ENCODE results near the gene EHD4.

EHD4 gene

GRCh38 chr15:41923401-41923997 lies 48.9 kb downstream of the EHD4 start:
- Histone ChIP-seq H3K36me3 (peaks cover 19% of the 10 kb centered on the region), H3K4me1 (ENCODE audit: control insufficient read depth in 1 of 2, insufficient read depth in 1 of 2, low read depth in 1 of 2, low read length in 1 of 2) (peaks cover 6 to 19% of the 10 kb centered on the region in 2 experiments), H3K27me3 (no peaks in the 10 kb centered on the region), H3K4me3 (ENCODE audit: low read depth in 1 of 2, low read length in 1 of 2) (no peak overlapping the region), H3K9me3 (no peaks in the 10 kb centered on the region), H3K27ac (no peak overlapping the region)
- TF ChIP-seq CTCF (IDR thresholded peaks at IDR 0.05) = no peak

GRCh38 chr15:41922353-41922752 lies 50.0 kb downstream of the EHD4 start:
- Histone ChIP-seq H3K4me3 (ENCODE audit: low read depth in 1 of 2, low read length in 1 of 2) (no peak overlapping the region), H3K36me3 (peaks cover 28% of the 10 kb centered on the region), H3K4me1 (ENCODE audit: control insufficient read depth in 1 of 2, insufficient read depth in 1 of 2, low read depth in 1 of 2, low read length in 1 of 2) (peaks cover under 1 to 11% of the 10 kb centered on the region in 2 experiments), H3K27ac (no peak overlapping the region), H3K27me3 (no peaks in the 10 kb centered on the region), H3K9me3 (no peaks in the 10 kb centered on the region)
- TF ChIP-seq CTCF (IDR thresholded peaks at IDR 0.05) = no peak

GRCh38 chr15:41921639-41922038 lies 50.7 kb downstream of the EHD4 start:
- H3K36me3 ChIP-seq = peaks cover 28% of the 10 kb centered on the region
- H3K27ac ChIP-seq = no peak overlapping the region
- H3K27me3 ChIP-seq = no peaks in the 10 kb centered on the region
- no peak for TF ChIP-seq CTCF (IDR thresholded peaks at IDR 0.05)
- no peaks in the 10 kb centered on the region for H3K9me3 ChIP-seq
- peaks cover 0 to 8% of the 10 kb centered on the region in 2 experiments for H3K4me1 ChIP-seq (ENCODE audit: control insufficient read depth in 1 of 2, insufficient read depth in 1 of 2, low read depth in 1 of 2, low read length in 1 of 2)
- H3K4me3 ChIP-seq (ENCODE audit: low read depth in 1 of 2, low read length in 1 of 2) = no peak overlapping the region

- Histone ChIP-seq H3K27me3 (no peaks in the 10 kb centered on the region), H3K27ac (no peak overlapping the region), H3K4me1 (ENCODE audit: control insufficient read depth in 1 of 2, insufficient read depth in 1 of 2, low read depth in 1 of 2, low read length in 1 of 2) (peaks cover 3 to 8% of the 10 kb centered on the region in 2 experiments), H3K4me3 (ENCODE audit: low read depth in 1 of 2, low read length in 1 of 2) (no peak overlapping the region), H3K36me3 (peaks cover 28% of the 10 kb centered on the region), H3K9me3 (no peaks in the 10 kb centered on the region)
- no peak for TF ChIP-seq CTCF (IDR thresholded peaks at IDR 0.05)
Measured at GRCh38 chr15:41921167-41921566, 51.2 kb downstream of the EHD4 start.

DNA sequence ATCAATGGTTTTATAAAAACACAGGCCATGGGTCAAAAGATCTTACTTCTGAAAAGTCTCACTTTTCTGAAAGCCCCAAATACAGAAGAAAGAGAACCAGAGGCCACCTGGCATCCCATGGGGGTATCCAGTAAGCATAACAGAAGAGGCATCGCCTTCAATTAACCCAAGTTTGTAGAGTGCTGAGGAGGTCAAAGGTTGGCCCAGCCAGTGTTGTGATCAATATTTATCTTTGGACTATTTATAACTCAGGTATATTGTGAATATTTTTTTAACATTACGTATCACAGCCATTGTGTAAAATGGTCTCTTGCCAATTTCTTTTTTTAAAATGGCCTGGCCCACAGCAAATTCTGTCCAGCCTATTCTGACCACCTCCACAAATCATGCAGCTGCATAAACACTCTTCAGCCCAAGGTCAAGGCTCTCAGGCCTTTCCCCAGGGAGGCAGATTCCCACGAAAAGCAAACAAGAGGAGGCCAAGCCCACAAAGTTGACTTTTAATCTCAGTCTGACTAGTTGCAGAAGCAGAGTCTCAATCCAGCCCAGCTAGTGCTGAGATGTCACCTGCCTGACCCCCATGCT lies 52.3 kb downstream of the EHD4 start:
- H3K4me3 ChIP-seq (ENCODE audit: low read depth in 1 of 2, low read length in 1 of 2) = no peak overlapping the region
- H3K9me3 ChIP-seq = no peaks in the 10 kb centered on the region
- H3K27me3 ChIP-seq = no peaks in the 10 kb centered on the region
- H3K36me3 ChIP-seq = peaks cover 28% of the 10 kb centered on the region
- TF ChIP-seq CTCF (IDR thresholded peaks at IDR 0.05) = no peak
- no peak overlapping the region for H3K27ac ChIP-seq
- peaks cover 11 to 18% of the 10 kb centered on the region in 2 experiments for H3K4me1 ChIP-seq (ENCODE audit: control insufficient read depth in 1 of 2, insufficient read depth in 1 of 2, low read depth in 1 of 2, low read length in 1 of 2)

Measured in neutrophil (primary cell).